T-cell (primary cell): ENCODE results near the gene USP8. TPM values are rescaled to one million over a fixed set of nuclear protein-coding genes. Genes with fewer than 3 reads are reported as not detected.

Source experiments
- ATAC-seq, 4 experiments: fragments of 200-7000 bp in 3 of 4; fragments of 150-1000 bp in 1 of 4; cut with Tn5 transposase; replicated peaks in 1 of 4; 1 replicate in 3 of 4; 2 replicates in 1 of 4; pipeline ENCODE4 v1.10.0; 2021; ENCODE audit warnings: moderate library complexity in 3 of 4, mild to moderate bottlenecking in 2 of 4, moderate number of reproducible peaks in 1 of 4
- CTCF ChIA-PET, 2 donors: fragments of 300-600 bp; sonication (Branson Sonifier 250); formaldehyde crosslinking; loops; one replicate each; lab custom pipeline; 2022; ENCODE audit warnings: antibody characterized with exemption in 2 of 2; lab: Charles Lee
- POLR2A ChIA-PET, 2 donors: fragments of 300-600 bp; sonication (Branson Sonifier 250); formaldehyde crosslinking; loops; one replicate each; lab custom pipeline; 2022; ENCODE audit warnings: antibody characterized with exemption in 2 of 2; lab: Charles Lee
- DNase-seq, 35 experiments: peaks; one replicate each; pipeline versions ENCODE4 v3.0.0 to v3.0.0-alpha.2; 2013 to 2023
- H3K27ac ChIP-seq: one replicate; pipeline ENCODE4 v1.5.1; 2013; ENCODE audit warnings: low read length
- H3K27me3 ChIP-seq, 2 experiments: replicated peaks in 1 of 2; 1 replicate in 1 of 2; 2 replicates in 1 of 2; pipeline versions ENCODE4 v1.6.1 to v1.7.0; 2013; ENCODE audit warnings: low read length in 1 of 2, mixed read lengths in 1 of 2; ENCODE audit not compliant: control insufficient read depth in 2 of 2, insufficient read depth in 2 of 2; ENCODE audit errors: extremely low read depth in 1 of 2
- H3K36me3 ChIP-seq, 2 donors: 1 replicate in 1 of 2; 2 replicates in 1 of 2; pipeline versions ENCODE4 v1.6.1 to v1.7.0; 2013; ENCODE audit warnings: low read length in 1 of 2; ENCODE audit not compliant: control insufficient read depth in 2 of 2, insufficient read depth in 1 of 2; ENCODE audit errors: extremely low read depth in 1 of 2
- H3K4me1 ChIP-seq, 2 experiments: 1 replicate in 1 of 2; 2 replicates in 1 of 2; pipeline versions ENCODE4 v1.6.1 to v1.7.0; 2013; ENCODE audit warnings: low read length in 2 of 2, mixed read lengths in 1 of 2; ENCODE audit not compliant: insufficient read depth in 2 of 2, control insufficient read depth in 1 of 2; ENCODE audit errors: extremely low read depth in 1 of 2
- H3K4me3 ChIP-seq, 2 donors: 1 replicate in 1 of 2; 2 replicates in 1 of 2; pipeline versions ENCODE4 v1.5.1 to v1.7.0; 2013; ENCODE audit warnings: mild to moderate bottlenecking in 2 of 2, low read length in 1 of 2, moderate library complexity in 1 of 2; ENCODE audit not compliant: control insufficient read depth in 1 of 2; ENCODE audit errors: extremely low read depth in 1 of 2
- H3K9me3 ChIP-seq: 2 replicates; pipeline ENCODE4 v1.7.0; 2013
- H3K27ac Mint-ChIP-seq, 2 donors: one replicate each; pipeline ENCODE4 v1.8.0; 2020 to 2021; ENCODE audit warnings: mild to moderate bottlenecking in 2 of 2, mixed read lengths in 2 of 2
- H3K27me3 Mint-ChIP-seq, 2 donors: one replicate each; pipeline ENCODE4 v1.8.0; 2021 to 2022; ENCODE audit warnings: mixed read lengths in 2 of 2
- H3K36me3 Mint-ChIP-seq: one replicate; pipeline ENCODE4 v1.8.0; 2021; ENCODE audit warnings: mixed read lengths
- H3K4me1 Mint-ChIP-seq, 3 donors: one replicate each; pipeline ENCODE4 v1.8.0; 2020 to 2022; ENCODE audit warnings: mixed read lengths in 3 of 3, mild to moderate bottlenecking in 1 of 3
- H3K4me3 Mint-ChIP-seq, 3 donors: one replicate each; pipeline ENCODE4 v1.8.0; 2020 to 2022; ENCODE audit warnings: mild to moderate bottlenecking in 3 of 3, mixed read lengths in 3 of 3, moderate library complexity in 3 of 3
- H3K9me3 Mint-ChIP-seq, 3 donors: one replicate each; pipeline ENCODE4 v1.8.0; 2020 to 2022; ENCODE audit warnings: mixed read lengths in 3 of 3
- WGBS: methylation state at CpG from one replicate; pipeline ENCODE4 v1.1.5; 2013; ENCODE audit warnings: missing lambda C conversion rate; ENCODE audit not compliant: insufficient coverage; 5-methylcytosine and 5-hydroxymethylcytosine counted together
- total RNA-seq, 35 experiments: library from RNA in 6 of 35; stranded (reverse) in 6 of 35; fragments of 120-200 nt in 1 of 35; gene quantifications; one replicate each; pipeline versions ENCODE4 v1.2.1 to v1.2.4 and lab custom pipeline; 2013 to 2026

Gene USP8
- total RNA-seq, 5 donors from 2014 or later (not counting 1 experiment from before 2014, with no cell fraction given), result 45.0 to 56.0 (median 52.7) TPM

DNA sequence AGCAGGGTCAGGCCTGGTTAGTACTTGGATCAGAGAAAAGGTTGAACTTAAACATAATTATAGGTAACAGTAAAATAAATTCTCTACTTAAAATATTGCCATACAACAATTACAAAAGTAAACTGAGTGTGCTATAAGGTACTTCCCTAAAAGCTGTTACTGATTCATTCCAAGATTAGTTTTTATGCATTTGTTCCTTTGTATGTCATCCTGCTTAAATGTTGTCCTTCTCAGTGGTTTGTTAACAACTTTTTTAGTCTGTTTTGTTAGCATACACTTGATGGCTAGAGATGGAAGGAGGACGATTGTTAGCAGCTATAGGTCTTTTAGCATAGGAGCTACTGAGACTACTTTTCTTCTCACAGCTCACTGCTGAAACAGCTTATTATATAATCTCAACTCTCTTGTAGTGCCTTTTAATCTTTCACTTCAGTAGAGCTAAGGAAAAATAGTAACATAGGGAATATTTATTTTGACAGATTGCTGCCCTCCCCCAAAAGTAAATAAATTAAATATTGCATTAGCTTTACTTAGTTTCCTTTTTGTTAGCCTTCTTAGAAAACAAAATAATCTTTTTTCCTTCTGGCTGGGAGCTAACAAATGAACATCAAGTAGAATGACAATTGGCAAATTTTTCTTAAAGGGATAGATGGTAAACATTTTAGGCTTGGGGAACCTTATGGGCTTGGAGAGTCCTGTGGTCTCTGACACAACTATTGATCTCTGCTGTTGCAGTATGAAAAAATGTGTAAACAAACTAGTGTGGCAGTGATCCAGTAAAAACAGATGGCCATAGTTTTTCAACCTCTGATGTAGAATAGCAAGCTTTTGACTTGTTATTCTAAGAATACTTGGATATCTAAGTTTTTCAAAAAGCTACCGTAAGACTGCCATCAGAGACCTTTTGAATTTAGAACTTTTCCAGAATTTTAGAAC is 39.5 kb downstream of the USP8 start:
- H3K4me3 ChIP-seq, result no peak overlapping the region
- Mint-ChIP-seq H3K27ac (no peak overlapping the region), H3K9me3 (no peaks in the 10 kb centered on the region), H3K4me3 (no peak overlapping the region), H3K27me3 (no peaks in the 10 kb centered on the region), H3K36me3 (peaks cover 38% of the 10 kb centered on the region), H3K4me1 (peaks cover 0 to 2% (median 0%) of the 10 kb centered on the region in 3 donors)
- no peaks in the 10 kb centered on the region for H3K27me3 ChIP-seq
- peaks cover 8 to 44% of the 10 kb centered on the region in 2 donors for H3K36me3 ChIP-seq
- ChIA-PET POLR2A (interaction anchor here in 1 of 2 donors (0.6 kb wide), 1 partner anchor 39 kb away, joined by 6 read pairs; the partner anchor contains the start of gene USP8), CTCF (no interaction called here)
- H3K9me3 ChIP-seq, result no peaks in the 10 kb centered on the region
- no peaks in the 10 kb centered on the region for H3K4me1 ChIP-seq
- no peak overlapping the region for H3K27ac ChIP-seq
- no peak for DNase-seq
- WGBS, result no CpG with 5 or more reads among the region's 2 CpGs
- ATAC-seq, result no peak

GRCh38 chr15:50471072-50471471 is 46.9 kb downstream of the USP8 start:
- no peaks in the 10 kb centered on the region for H3K4me1 Mint-ChIP-seq
- no peak overlapping the region for H3K27ac Mint-ChIP-seq
- peaks cover 41% of the 10 kb centered on the region for H3K36me3 Mint-ChIP-seq
- ChIA-PET CTCF (no interaction called here), POLR2A (interaction anchor here in 1 of 2 donors (0.7 kb wide), 1 partner anchor 49 kb away, joined by 12 read pairs; no protein-coding TSS in a partner anchor)
- H3K27me3 ChIP-seq, result no peaks in the 10 kb centered on the region
- ATAC-seq, result no peak
- WGBS, result 100% methylated on average over 2 of the region's 2 CpGs
- H3K27me3 Mint-ChIP-seq, result no peaks in the 10 kb centered on the region
- no peak overlapping the region for H3K4me3 ChIP-seq
- H3K4me3 Mint-ChIP-seq, result no peak overlapping the region
- H3K9me3 Mint-ChIP-seq, result no peaks in the 10 kb centered on the region
- H3K27ac ChIP-seq, result no peak overlapping the region
- H3K4me1 ChIP-seq, result no peaks in the 10 kb centered on the region
- no peak for DNase-seq
- H3K36me3 ChIP-seq, result peaks cover 3 to 40% of the 10 kb centered on the region in 2 donors
- H3K9me3 ChIP-seq, result no peaks in the 10 kb centered on the region

GRCh38 chr15:50476143-50476542 is 51.9 kb downstream of the USP8 start:
- no peaks in the 10 kb centered on the region for H3K4me1 Mint-ChIP-seq
- Histone ChIP-seq H3K4me3 (no peak overlapping the region), H3K27ac (no peak overlapping the region), H3K9me3 (no peaks in the 10 kb centered on the region), H3K4me1 (no peaks in the 10 kb centered on the region), H3K27me3 (no peaks in the 10 kb centered on the region), H3K36me3 (peaks cover 3 to 55% of the 10 kb centered on the region in 2 donors)
- no peaks in the 10 kb centered on the region for H3K9me3 Mint-ChIP-seq
- H3K27me3 Mint-ChIP-seq, result no peaks in the 10 kb centered on the region
- H3K4me3 Mint-ChIP-seq, result no peak overlapping the region
- peaks cover 43% of the 10 kb centered on the region for H3K36me3 Mint-ChIP-seq
- H3K27ac Mint-ChIP-seq, result no peak overlapping the region
- WGBS, result 100% methylated on average over 6 of the region's 12 CpGs
- DNase-seq (no peak), ATAC-seq (no peak)
- ChIA-PET POLR2A (interaction anchor here in 1 of 2 donors (0.5 kb wide), 1 partner anchor 456 kb away, joined by 6 read pairs; no protein-coding TSS in a partner anchor), CTCF (no interaction called here)

GRCh38 chr15:50484781-50485180 is 60.6 kb downstream of the USP8 start:
- Histone ChIP-seq H3K9me3 (no peaks in the 10 kb centered on the region), H3K36me3 (peaks cover 8 to 60% of the 10 kb centered on the region in 2 donors), H3K4me1 (no peaks in the 10 kb centered on the region), H3K27me3 (no peaks in the 10 kb centered on the region), H3K4me3 (no peak overlapping the region), H3K27ac (no peak overlapping the region)
- ATAC-seq, result no peak
- H3K9me3 Mint-ChIP-seq, result no peaks in the 10 kb centered on the region
- ChIA-PET POLR2A (interaction anchor here in 1 of 2 donors (0.7 kb wide), 1 partner anchor 299 kb away, joined by 3 read pairs; no protein-coding TSS in a partner anchor), CTCF (no interaction called here)
- H3K27me3 Mint-ChIP-seq, result no peaks in the 10 kb centered on the region
- no peak overlapping the region for H3K4me3 Mint-ChIP-seq
- no peak overlapping the region for H3K27ac Mint-ChIP-seq
- peaks cover 0 to 7% (median 0%) of the 10 kb centered on the region in 3 donors for H3K4me1 Mint-ChIP-seq
- H3K36me3 Mint-ChIP-seq, result peaks cover 60% of the 10 kb centered on the region
- WGBS, result 80% methylated on average over 1 of the region's 1 CpG
- no peak for DNase-seq

GRCh38 chr15:50485389-50485788 is 61.2 kb downstream of the USP8 start:
- Histone ChIP-seq H3K4me1 (no peaks in the 10 kb centered on the region), H3K4me3 (no peak overlapping the region), H3K9me3 (no peaks in the 10 kb centered on the region), H3K27me3 (no peaks in the 10 kb centered on the region), H3K36me3 (peaks cover 10 to 61% of the 10 kb centered on the region in 2 donors), H3K27ac (no peak overlapping the region)
- Mint-ChIP-seq H3K4me3 (no peak overlapping the region), H3K9me3 (no peaks in the 10 kb centered on the region), H3K27me3 (no peaks in the 10 kb centered on the region), H3K27ac (no peak overlapping the region), H3K36me3 (peaks cover 63% of the 10 kb centered on the region), H3K4me1 (peaks cover 0 to 7% (median 0%) of the 10 kb centered on the region in 3 donors)
- WGBS, result 80% methylated on average over 1 of the region's 3 CpGs
- ChIA-PET CTCF (no interaction called here), POLR2A (interaction anchor here in 1 of 2 donors (0.7 kb wide), 1 partner anchor 298 kb away, joined by 3 read pairs; no protein-coding TSS in a partner anchor)
- ATAC-seq, result no peak
- DNase-seq, result no peak

DNA sequence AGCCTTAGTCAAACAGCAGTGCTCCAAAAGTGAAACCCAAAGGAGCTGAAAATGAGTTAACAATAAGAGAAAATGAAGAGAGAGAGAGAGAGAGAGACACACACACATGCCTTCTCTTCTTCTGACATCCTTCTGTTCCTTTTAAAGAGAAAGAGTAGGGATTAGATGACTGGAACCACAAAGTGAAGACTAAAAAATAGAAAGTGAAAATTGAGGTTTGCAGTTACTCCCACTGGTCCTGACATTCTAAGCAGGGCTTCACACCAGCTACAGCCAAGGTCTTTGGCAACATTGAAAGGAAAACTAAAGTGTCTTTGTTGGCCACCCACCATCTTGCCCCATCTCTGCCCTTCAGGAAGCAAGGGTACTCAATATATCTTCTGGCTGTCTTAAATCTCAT is 63.1 kb downstream of the USP8 start:
- no peaks in the 10 kb centered on the region for H3K27me3 Mint-ChIP-seq

More for the DNA sequence above, 63.1 kb downstream of the USP8 start:
- Mint-ChIP-seq H3K27ac (no peak overlapping the region), H3K9me3 (no peaks in the 10 kb centered on the region), H3K36me3 (peaks cover 59% of the 10 kb centered on the region), H3K4me1 (no peaks in the 10 kb centered on the region), H3K4me3 (no peak overlapping the region)
- ATAC-seq (no peak), DNase-seq (no peak)
- no peak overlapping the region for H3K4me3 ChIP-seq
- H3K27ac ChIP-seq, result no peak overlapping the region
- H3K9me3 ChIP-seq, result no peaks in the 10 kb centered on the region
- ChIA-PET CTCF (no interaction called here), POLR2A (no interaction called here)
- no peaks in the 10 kb centered on the region for H3K4me1 ChIP-seq
- no peaks in the 10 kb centered on the region for H3K27me3 ChIP-seq
- peaks cover 16 to 62% of the 10 kb centered on the region in 2 donors for H3K36me3 ChIP-seq
